H1 (cell line): Measurements from ENCODE around the gene ARFGEF3. TPM values are rescaled to one million over a fixed set of nuclear protein-coding genes. Genes with fewer than 3 reads are reported as not detected.

Source experiments
- CTCF ChIA-PET: fragments of 300-600 bp; sonication (Branson Sonifier 250); formaldehyde crosslinking; loops from one replicate; lab custom pipeline; 2021; ENCODE audit not compliant: partially characterized antibody; lab: Charles Lee
- POLR2A ChIA-PET: fragments of 300-600 bp; sonication (Branson Sonifier 250); formaldehyde crosslinking; loops from one replicate; lab custom pipeline; 2021; ENCODE audit warnings: inconsistent platforms; ENCODE audit not compliant: partially characterized antibody; lab: Charles Lee
- DNase-seq, 2 experiments: peaks; one replicate each; pipeline versions ENCODE4 v3.0.0 to v3.0.0-alpha.2; 2010 to 2022; ENCODE audit warnings: low spot score in 2 of 2, low read depth in 1 of 2, mixed read lengths in 1 of 2
- FAIRE-seq: peaks from 2 replicates; lab custom pipeline; 2011; peaks lifted over from hg19 to GRCh38; lab: Jason Lieb, UNC
- H2AFZ ChIP-seq: 2 replicates; pipeline ENCODE4 v1.8.1; 2012; ENCODE audit warnings: low read length, inconsistent platforms
- H2AK5ac ChIP-seq: 2 replicates; pipeline ENCODE4 v1.6.1; 2013; ENCODE audit warnings: low read depth, low read length
- H2BK120ac ChIP-seq: replicated peaks from 2 replicates; pipeline ENCODE3; 2013; ENCODE audit warnings: low read depth, low read length, inconsistent platforms
- H2BK12ac ChIP-seq: 2 replicates; pipeline ENCODE4 v1.6.1; 2013; ENCODE audit warnings: low read depth, low read length
- H2BK15ac ChIP-seq: 2 replicates; pipeline ENCODE4 v1.6.1; 2013; ENCODE audit warnings: low read length
- H2BK20ac ChIP-seq: 2 replicates; pipeline ENCODE4 v1.6.1; 2013; ENCODE audit warnings: low read length
- H2BK5ac ChIP-seq: 2 replicates; pipeline ENCODE4 v1.6.1; 2013; ENCODE audit warnings: low read depth, low read length
- H3K14ac ChIP-seq: 2 replicates; pipeline ENCODE4 v1.6.1; 2013; ENCODE audit warnings: inconsistent platforms; ENCODE audit not compliant: insufficient read length
- H3K18ac ChIP-seq: 2 replicates; pipeline ENCODE4 v1.6.1; 2013; ENCODE audit warnings: low read length; ENCODE audit errors: extremely low read depth
- H3K23ac ChIP-seq: 2 replicates; pipeline ENCODE4 v1.6.1; 2013; ENCODE audit warnings: inconsistent platforms; ENCODE audit not compliant: insufficient read length
- H3K23me2 ChIP-seq: 2 replicates; pipeline ENCODE4 v1.6.1; 2013; ENCODE audit warnings: low read depth, low read length
- H3K27ac ChIP-seq: 2 replicates; pipeline ENCODE4 v1.6.1; 2011; ENCODE audit warnings: low read depth, low read length, inconsistent platforms
- H3K27me3 ChIP-seq, 4 experiments: replicated peaks in 1 of 4; 1 replicate in 1 of 4; 2 replicates in 3 of 4; pipeline versions ENCODE4 v1.6.1 to v1.8.1; 2011 to 2013; ENCODE audit warnings: low read length in 3 of 4, mild to moderate bottlenecking in 3 of 4, inconsistent platforms in 2 of 4, mixed read lengths in 2 of 4, moderate library complexity in 1 of 4; ENCODE audit not compliant: control insufficient read depth in 3 of 4, insufficient read depth in 3 of 4; ENCODE audit errors: extremely low read depth in 1 of 4
- H3K36me3 ChIP-seq, 4 experiments: 2 replicates each; pipeline versions ENCODE4 v1.6.1 to v1.8.1; 2011 to 2013; ENCODE audit warnings: mild to moderate bottlenecking in 4 of 4, low read length in 3 of 4, moderate library complexity in 2 of 4, control low read depth in 1 of 4, inconsistent platforms in 1 of 4; ENCODE audit not compliant: insufficient read depth in 4 of 4, control insufficient read depth in 2 of 4
- H3K4ac ChIP-seq: replicated peaks from 2 replicates; pipeline ENCODE3; 2013; ENCODE audit warnings: low read length, low read depth, mixed read lengths, inconsistent platforms; ENCODE audit not compliant: insufficient read length
- H3K4me1 ChIP-seq, 4 experiments: replicated peaks in 1 of 4; 1 replicate in 1 of 4; 2 replicates in 3 of 4; pipeline versions ENCODE4 v1.6.1 to v1.8.1; 2011 to 2013; ENCODE audit warnings: low read length in 3 of 4, inconsistent platforms in 2 of 4, mixed read lengths in 1 of 4; ENCODE audit not compliant: insufficient read depth in 4 of 4, control insufficient read depth in 3 of 4
- H3K4me2 ChIP-seq, 2 experiments: 2 replicates each; pipeline versions ENCODE4 v1.6.1 to v1.8.1; 2011 to 2013; ENCODE audit warnings: low read depth in 2 of 2, low read length in 2 of 2, control low read depth in 1 of 2, inconsistent platforms in 1 of 2, mild to moderate bottlenecking in 1 of 2; ENCODE audit not compliant: insufficient read depth in 1 of 2
- H3K4me3 ChIP-seq, 4 experiments: fragments of 200-600, 300-600 bp in 1 of 4; sonication (generic), shearing (Covaris generic), sonication (Bioruptor Twin) in 1 of 4; 2 replicates each; pipeline versions ENCODE4 v1.5.1 to v1.8.1; 2011 to 2016; ENCODE audit warnings: low read length in 4 of 4, low read depth in 3 of 4, control low read depth in 2 of 4, inconsistent platforms in 2 of 4, mild to moderate bottlenecking in 2 of 4, mixed read lengths in 1 of 4, moderate library complexity in 1 of 4; ENCODE audit not compliant: insufficient read depth in 2 of 4; ENCODE audit errors: extremely low read depth in 1 of 4
- H3K56ac ChIP-seq: replicated peaks from 2 replicates; pipeline ENCODE3; 2013; ENCODE audit warnings: low read depth, mild to moderate bottlenecking, mixed read lengths, low read length, inconsistent platforms; ENCODE audit not compliant: insufficient read length
- H3K79me1 ChIP-seq: 2 replicates; pipeline ENCODE4 v1.6.1; 2013; ENCODE audit warnings: low read depth, low read length, control low read depth
- H3K79me2 ChIP-seq, 2 experiments: 2 replicates each; pipeline versions ENCODE4 v1.6.1 to v1.8.1; 2012 to 2013; ENCODE audit warnings: low read length in 2 of 2, mild to moderate bottlenecking in 2 of 2, inconsistent platforms in 1 of 2; ENCODE audit not compliant: insufficient read depth in 2 of 2, control insufficient read depth in 1 of 2
- H3K9ac ChIP-seq, 4 experiments: replicated peaks in 1 of 4; 1 replicate in 1 of 4; 2 replicates in 3 of 4; pipeline versions ENCODE4 v1.6.1 to v1.8.1; 2011 to 2013; ENCODE audit warnings: low read depth in 3 of 4, low read length in 3 of 4, control low read depth in 2 of 4, mild to moderate bottlenecking in 2 of 4, moderate library complexity in 2 of 4, inconsistent platforms in 1 of 4; ENCODE audit errors: extremely low read depth in 1 of 4
- H3K9me3 ChIP-seq, 2 experiments: 2 replicates each; pipeline versions ENCODE4 v1.6.1 to v1.8.1; 2012 to 2013; ENCODE audit warnings: mild to moderate bottlenecking in 2 of 2, moderate library complexity in 2 of 2, control low read depth in 1 of 2, inconsistent platforms in 1 of 2, low read depth in 1 of 2, low read length in 1 of 2, mixed read lengths in 1 of 2; ENCODE audit not compliant: insufficient read depth in 2 of 2
- H4K20me1 ChIP-seq, 2 experiments: replicated peaks in 1 of 2; 2 replicates each; pipeline versions ENCODE3 to v1.8.1; 2011 to 2013; ENCODE audit warnings: inconsistent platforms in 2 of 2, low read length in 2 of 2, mild to moderate bottlenecking in 1 of 2; ENCODE audit not compliant: insufficient read depth in 2 of 2, control insufficient read depth in 1 of 2
- H4K5ac ChIP-seq: 2 replicates; pipeline ENCODE4 v1.6.1; 2013; ENCODE audit warnings: low read length, low read depth, mixed read lengths, inconsistent platforms; ENCODE audit not compliant: insufficient read length
- H4K8ac ChIP-seq: 2 replicates; pipeline ENCODE4 v1.8.0; 2013; ENCODE audit warnings: mild to moderate bottlenecking, moderate library complexity, low read length, inconsistent platforms; ENCODE audit not compliant: insufficient read depth; ENCODE audit errors: extremely low read depth
- H4K91ac ChIP-seq: replicated peaks from 2 replicates; pipeline ENCODE3; 2013; ENCODE audit warnings: low read length, mixed read lengths, inconsistent platforms; ENCODE audit not compliant: insufficient read length
- GABPA ChIP-seq: IDR thresholded peaks from 2 replicates; pipeline ENCODE4 v1.6.1; 2011; ENCODE audit warnings: mild to moderate bottlenecking, low read length, moderate library complexity, borderline replicate concordance; ENCODE audit not compliant: insufficient read depth
- HDAC6 ChIP-seq: IDR thresholded peaks from one replicate; pipeline ENCODE4 v1.7.1; 2012; ENCODE audit warnings: low read depth, mild to moderate bottlenecking, inconsistent platforms, low read length, moderate library complexity
- SUZ12 ChIP-seq: fragments of 200-600 bp; sonication (generic); IDR thresholded peaks from 2 replicates; pipeline ENCODE4 v1.6.1; 2012; ENCODE audit warnings: mild to moderate bottlenecking, inconsistent platforms, low read length, moderate library complexity, mixed read lengths
- TBP ChIP-seq: IDR thresholded peaks from 2 replicates; pipeline ENCODE4 v1.6.1; 2011; ENCODE audit warnings: low read depth, low read length, improper control_type of control experiment
- WGBS, 2 experiments: shearing (Covaris generic) in 1 of 2; methylation state at CpG; one replicate each; pipeline versions ENCODE4 v1.1.6 to v1.1.7; 2013 to 2015; ENCODE audit warnings: low lambda C conversion rate in 2 of 2, mixed read lengths in 2 of 2, inconsistent platforms in 1 of 2, low coverage in 1 of 2, missing lambda C conversion rate in 1 of 2; ENCODE audit not compliant: insufficient replicate concordance in 2 of 2, insufficient coverage in 1 of 2, insufficient read length in 1 of 2; ENCODE audit errors: extremely low coverage in 1 of 2, missing lambda C conversion rate in 1 of 2; 5-methylcytosine and 5-hydroxymethylcytosine counted together
- polyA plus RNA-seq, 7 experiments: library from polyadenylated mRNA; depleted of rRNA in 3 of 7; stranded (reverse) in 5 of 7; unstranded in 2 of 7; fragments of >200 nt in 5 of 7; fragments of 200-250 nt in 2 of 7; gene quantifications; 1 replicate in 5 of 7; 2 replicates in 1 of 7; 4 replicates in 1 of 7; pipeline versions ENCODE4 v1.2.1 to v1.2.3, GENCODE V29; 2011 to 2013; ENCODE audit warnings: missing spikeins in 2 of 7, mixed read lengths in 2 of 7
- total RNA-seq: library from RNA; stranded (reverse); fragmentation: NEBNext Ultra II Directional; extraction: Animal tissue kit (Norgen Biotek cat#: 25700); gene quantifications from 2 replicates; pipeline ENCODE4 v1.2.1, GENCODE V29; 2021
- TF ChIP-seq, protein P1 (sequence below): IDR thresholded peaks from 2 replicates; pipeline ENCODE4 v1.6.1; 2012; ENCODE audit warnings: inconsistent platforms

Gene ARFGEF3
- total and polyA plus RNA-seq, 2 of the 8 experiments (the other 6 are each of a cell fraction or from before 2014, with no cell fraction given): 5.8 to 23.2 TPM

DNA sequence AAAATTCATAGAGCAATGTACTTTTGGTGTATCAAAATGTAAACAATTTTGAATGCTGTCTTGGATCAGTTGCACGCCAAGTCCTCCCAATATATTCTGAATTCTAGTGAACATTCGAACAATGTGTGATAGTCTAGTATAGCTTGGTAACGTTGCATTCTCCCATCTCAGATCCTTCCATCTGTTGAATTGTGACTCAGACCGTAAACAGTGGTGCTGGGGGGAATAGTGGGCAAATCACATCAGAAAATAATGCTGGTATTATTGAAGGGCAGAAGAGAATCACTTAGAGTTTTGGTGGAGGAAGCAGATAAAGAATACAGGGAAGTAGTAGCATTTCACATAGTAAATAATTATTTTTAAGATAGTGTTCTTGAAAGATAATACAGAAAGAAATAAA lies 102.2 kb downstream of the ARFGEF3 start:
- POLR2A ChIA-PET: no interaction called here
- Histone ChIP-seq H4K5ac (no peak overlapping the region), H2BK15ac (no peak overlapping the region), H4K8ac (no peak overlapping the region), H2BK5ac (no peak overlapping the region), H4K20me1 (no peaks in the 10 kb centered on the region), H2BK12ac (no peak overlapping the region), H3K79me2 (no peaks in the 10 kb centered on the region), H3K56ac (no peak overlapping the region), H3K23ac (no peak overlapping the region), H3K18ac (no peak overlapping the region), H2AK5ac (no peak overlapping the region), H3K9me3 (no peaks in the 10 kb centered on the region), H2AFZ (no peak overlapping the region), H3K27ac (no peak overlapping the region), H3K36me3 (peaks cover 0 to 12% (median 5%) of the 10 kb centered on the region in 4 experiments; a peak in 6 of 8 replicates), H3K4me3 (no peak overlapping the region), H3K23me2 (no peaks in the 10 kb centered on the region), H4K91ac (no peak overlapping the region), H3K4me1 (no peaks in the 10 kb centered on the region), H2BK120ac (no peak overlapping the region), H3K79me1 (0 out of 2 replicates have a peak, but pooled peaks cover 2% of the 10 kb centered on the region), H2BK20ac (no peak overlapping the region), H3K27me3 (no peaks in the 10 kb centered on the region), H3K4me2 (no peak overlapping the region), H3K14ac (no peak overlapping the region), H3K4ac (no peak overlapping the region), H3K9ac (no peak overlapping the region)
- 91% methylated on average over 4 of the region's 4 CpGs; no CpG with 5 or more reads in 1 of the 2 experiments for WGBS, 2 experiments
- TF ChIP-seq GABPA (no peak), HDAC6 (no peak), SUZ12 (no peak), TBP (no peak)
- TF ChIP-seq, protein P1, sequence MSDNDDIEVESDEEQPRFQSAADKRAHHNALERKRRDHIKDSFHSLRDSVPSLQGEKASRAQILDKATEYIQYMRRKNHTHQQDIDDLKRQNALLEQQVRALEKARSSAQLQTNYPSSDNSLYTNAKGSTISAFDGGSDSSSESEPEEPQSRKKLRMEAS: no peak
- CTCF ChIA-PET: no interaction called here
- FAIRE-seq (no peak), DNase-seq (no peak)
